ENCODE data around the gene ELL.
"Not testable (repeated sequence)": the region's sequence is repeated elsewhere in the genome, so short reads cannot be mapped to it uniquely, and the experiment has no call there.

Gene ELL

DNA sequence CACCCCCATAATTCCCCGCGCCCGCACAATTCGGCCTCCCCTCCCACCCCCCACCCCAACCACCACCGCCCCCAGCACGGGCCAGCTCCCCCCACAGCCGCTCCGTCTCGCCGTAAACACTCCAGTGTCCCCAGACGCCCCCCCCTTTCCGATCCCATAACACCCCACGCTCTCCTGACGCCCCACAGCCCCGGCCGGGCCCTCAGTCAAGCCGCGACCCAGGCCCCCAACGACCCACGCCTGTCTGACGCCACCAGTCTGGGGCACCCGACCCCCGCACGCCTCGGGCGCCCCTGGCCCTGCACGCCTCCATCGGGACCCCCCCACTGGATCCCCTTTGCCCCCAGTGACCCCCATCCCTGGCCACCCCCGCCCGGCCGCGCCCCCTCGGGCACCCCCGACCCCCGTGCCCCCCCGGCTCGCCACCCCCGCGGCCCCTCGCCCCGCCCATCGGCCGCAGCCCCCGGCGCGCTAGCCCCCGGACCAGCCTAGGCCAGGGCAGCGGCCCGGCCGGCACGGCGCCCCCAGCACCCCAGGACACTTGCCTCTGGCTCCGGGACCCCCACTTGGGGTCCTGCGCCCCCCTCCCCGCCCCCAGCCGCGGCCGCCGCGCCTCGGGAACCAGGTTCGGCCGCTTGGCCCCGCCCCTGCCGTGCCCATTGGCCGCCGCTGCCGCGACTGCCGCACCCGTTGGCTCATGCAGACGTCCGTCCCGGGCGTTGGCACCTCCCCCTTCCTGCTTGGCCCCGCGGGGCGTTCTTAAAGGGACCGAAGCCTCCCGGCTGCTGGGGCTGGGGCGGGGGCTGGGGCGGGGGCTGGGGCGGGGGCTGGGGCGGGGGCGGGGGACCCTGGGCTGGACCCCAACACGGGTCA is 21.3 kb upstream of the ELL start, which contains the start of gene FKBP8:
Gene FKBP8 (minus strand): TSS at position 633 of the 873 bp plus-strand sequence. CDS start 1,603 bp downstream, outside the sequence.
- peak within 1 kb of the TSS; percentile 65 for H3K27ac ChIP-seq
- peak within 1 kb of the TSS; percentile 70 for H3K4me3 ChIP-seq
- no peak for TF ChIP-seq Cebpa-rat (IDR thresholded peaks at IDR 0.05)
- H4K20me1 ChIP-seq: peaks cover 10% of the 10 kb centered on the region
- H3K9me3 ChIP-seq: no peaks in the 10 kb centered on the region
- peaks cover 23% of the 10 kb centered on the region for H3K4me1 ChIP-seq
- H3K4me2 ChIP-seq: peak within 1 kb of the TSS; percentile 94
- no peaks in the 10 kb centered on the region for H3K27me3 ChIP-seq
- peaks cover 38% of the 10 kb centered on the region for H3K36me3 ChIP-seq
- peak within 1 kb of the TSS; percentile 78 for H3K9ac ChIP-seq

DNA sequence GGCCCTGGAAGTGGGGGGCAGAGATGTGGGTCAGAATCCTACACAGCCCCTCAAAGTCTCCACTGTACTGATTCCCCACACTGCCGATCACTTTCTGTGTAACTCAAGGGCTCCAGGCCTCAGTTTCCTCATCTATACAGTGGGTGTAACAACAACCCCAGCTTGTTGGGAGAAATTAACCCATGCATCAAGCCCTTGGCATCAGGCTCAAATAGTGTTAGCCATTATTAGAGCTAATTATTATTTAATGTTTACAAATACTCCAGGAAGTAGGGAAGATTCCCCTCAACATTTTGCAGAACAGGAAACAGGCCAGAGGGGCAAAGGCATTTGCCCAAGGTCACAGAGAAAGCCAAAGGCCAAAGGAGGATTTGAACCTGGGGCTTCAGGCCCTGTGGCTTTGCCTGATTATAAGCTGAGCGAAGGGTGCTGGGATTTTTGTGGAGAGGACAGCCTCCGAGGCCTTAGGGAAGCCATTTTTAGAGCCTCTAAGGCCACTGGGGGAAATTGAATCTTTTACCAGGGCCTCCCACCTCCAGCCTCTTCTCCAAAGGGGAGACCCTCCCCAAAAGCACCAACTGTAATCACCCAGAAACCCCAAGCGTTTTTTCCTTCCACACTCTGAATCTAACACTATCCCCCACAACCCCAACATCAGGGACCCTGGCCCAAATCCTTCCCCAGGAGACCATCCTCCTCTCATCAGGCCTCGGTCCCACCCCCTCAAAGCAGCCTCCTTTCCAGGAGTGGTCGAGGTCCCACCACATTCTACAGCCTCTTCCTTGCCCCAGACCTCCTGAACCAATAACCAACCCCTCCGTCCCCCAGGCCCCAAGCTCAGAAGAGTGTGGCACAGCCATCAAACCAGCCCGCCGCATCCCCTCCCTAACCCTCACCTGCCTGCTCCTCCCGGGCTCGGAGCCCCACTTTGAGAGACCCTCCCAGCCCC is 20.4 kb upstream of the ELL start:
- TF ChIP-seq Cebpa-rat (IDR thresholded peaks at IDR 0.05): no peak
- peak overlapping the region; percentile 78 for H3K9ac ChIP-seq
- H3K4me3 ChIP-seq: peak overlapping the region; percentile 70
- peak overlapping the region; percentile 94 for H3K4me2 ChIP-seq
- H3K4me1 ChIP-seq: peaks cover 23% of the 10 kb centered on the region
- no peaks in the 10 kb centered on the region for H3K9me3 ChIP-seq
- peaks cover 10% of the 10 kb centered on the region for H4K20me1 ChIP-seq
- peak overlapping the region; percentile 58 for H3K27ac ChIP-seq
- peaks cover 47% of the 10 kb centered on the region for H3K36me3 ChIP-seq
- H3K27me3 ChIP-seq: no peaks in the 10 kb centered on the region

DNA sequence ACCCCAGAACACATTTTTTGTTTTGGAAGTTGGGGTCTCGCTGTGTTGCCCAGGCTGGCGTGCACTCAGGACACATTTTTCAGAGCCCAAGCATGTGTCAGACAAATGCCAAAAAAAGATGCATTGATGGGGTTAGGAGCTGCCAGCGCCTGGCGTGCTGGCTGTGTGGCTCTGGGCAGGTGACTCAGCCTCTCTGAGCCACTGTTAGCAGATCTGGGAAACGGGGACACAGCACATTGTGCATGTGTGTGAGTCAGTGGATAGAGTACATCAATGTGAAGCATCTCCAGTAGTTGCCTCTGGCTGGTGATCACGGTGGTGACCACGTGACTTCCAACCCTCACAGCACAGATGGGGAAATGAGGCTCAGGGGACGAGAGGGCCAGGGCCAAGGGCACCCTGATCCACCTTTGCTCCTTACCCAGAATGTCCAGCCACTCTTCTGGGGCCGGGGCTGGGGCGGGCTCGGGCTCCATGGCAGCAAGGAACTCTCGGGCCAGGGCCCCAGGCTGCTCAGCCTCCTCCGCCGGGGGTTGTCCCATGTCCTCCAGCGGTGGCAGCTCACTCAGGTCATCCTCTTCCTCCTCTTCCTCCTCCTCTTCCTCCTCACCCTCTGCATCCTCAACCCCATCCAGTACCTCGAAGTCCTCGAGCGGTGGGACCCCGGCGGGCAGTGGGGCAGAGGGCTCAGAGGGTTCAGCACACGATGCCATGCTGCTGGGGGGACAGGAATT is 19.6 kb upstream of the ELL start:
- Histone ChIP-seq H3K4me1 (peaks cover 23% of the 10 kb centered on the region), H3K9me3 (no peaks in the 10 kb centered on the region), H3K36me3 (peaks cover 55% of the 10 kb centered on the region), H3K27ac (no peak overlapping the region), H4K20me1 (peaks cover 16% of the 10 kb centered on the region), H3K4me3 (0 out of 2 replicates have a peak overlapping the region, but pooled peaks have one; percentile 70), H3K4me2 (peak overlapping the region; percentile 94), H3K9ac (0 out of 2 replicates have a peak overlapping the region, but pooled peaks have one; percentile 6), H3K27me3 (no peaks in the 10 kb centered on the region)
- TF ChIP-seq Cebpa-rat (IDR thresholded peaks at IDR 0.05): no peak

DNA sequence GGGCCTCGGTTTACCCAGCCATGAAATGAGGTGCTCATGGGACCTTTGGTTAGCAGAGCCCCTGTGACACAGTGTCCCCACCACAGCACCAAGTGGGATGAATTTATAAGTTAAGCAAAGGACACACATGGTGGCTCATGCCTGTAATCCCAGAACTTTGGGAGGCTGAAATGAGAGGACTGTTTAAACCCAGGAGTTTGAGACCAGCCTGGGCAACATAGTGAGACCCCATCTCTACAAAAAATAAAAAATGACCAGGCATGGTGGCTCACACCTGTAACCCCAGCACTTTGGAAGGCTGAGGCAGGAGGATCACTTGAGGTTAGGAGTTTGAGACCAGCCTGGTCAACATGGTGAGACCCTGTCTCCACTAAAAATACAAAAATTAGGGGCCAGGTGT is 18.3 kb upstream of the ELL start:
- not testable (repeated sequence) for H3K9me3 ChIP-seq, H3K27ac ChIP-seq, H3K27me3 ChIP-seq, H3K4me2 ChIP-seq, H3K9ac ChIP-seq, H3K4me3 ChIP-seq
- Histone ChIP-seq H3K4me1 (peaks cover 23% of the 10 kb centered on the region), H3K36me3 (peaks cover 68% of the 10 kb centered on the region), H4K20me1 (peaks cover 21% of the 10 kb centered on the region)

DNA sequence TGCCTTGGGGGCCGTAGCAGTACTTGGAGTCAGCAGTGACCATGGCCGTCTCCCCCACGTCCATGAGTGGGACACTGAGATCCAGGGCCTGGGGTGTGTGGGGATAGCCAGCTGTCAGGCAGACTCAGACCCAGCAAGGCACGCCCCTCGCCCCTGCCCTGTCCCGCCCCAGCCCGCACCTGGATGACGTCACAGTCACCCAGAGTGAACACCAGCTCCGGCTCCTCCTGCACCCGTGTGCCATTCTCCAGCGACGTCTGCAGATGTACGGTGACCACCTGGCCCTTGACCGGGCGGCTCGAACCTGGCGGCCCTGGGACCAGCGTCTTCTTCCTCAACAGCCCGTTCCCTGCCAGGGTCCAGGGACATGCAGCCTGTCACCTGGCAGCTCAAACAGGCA is 17.5 kb upstream of the ELL start:
- no peaks in the 10 kb centered on the region for H3K27me3 ChIP-seq
- H3K4me2 ChIP-seq: no peak overlapping the region
- H3K4me1 ChIP-seq: peaks cover 21% of the 10 kb centered on the region
- peaks cover 73% of the 10 kb centered on the region for H3K36me3 ChIP-seq
- H3K9ac ChIP-seq: no peak overlapping the region
- H3K9me3 ChIP-seq: no peaks in the 10 kb centered on the region
- TF ChIP-seq Cebpa-rat (IDR thresholded peaks at IDR 0.05): no peak
- H3K4me3 ChIP-seq: no peak overlapping the region
- H4K20me1 ChIP-seq: peaks cover 21% of the 10 kb centered on the region
- H3K27ac ChIP-seq: no peak overlapping the region

DNA sequence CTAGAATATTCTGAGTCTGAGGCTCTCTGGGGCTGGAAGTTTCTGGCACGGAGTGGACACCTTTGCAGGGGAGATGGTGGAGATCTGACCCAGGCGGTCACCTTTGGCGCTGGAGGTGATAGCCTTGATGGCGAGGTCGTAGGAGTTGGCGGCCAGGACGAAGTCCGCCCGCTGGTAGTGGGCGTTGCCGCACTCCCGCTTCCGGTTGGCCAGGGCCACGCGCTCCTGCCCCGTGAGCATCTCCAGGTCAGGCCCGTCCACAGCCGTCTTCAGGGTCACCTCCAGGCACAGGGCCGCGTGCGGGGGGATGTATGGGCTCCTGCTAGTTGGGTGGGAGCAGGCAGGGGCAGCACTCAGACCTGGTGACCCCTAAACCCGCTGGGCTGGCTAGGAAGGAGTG is 16.2 kb upstream of the ELL start:
- H3K9me3 ChIP-seq: no peaks in the 10 kb centered on the region
- H3K36me3 ChIP-seq: peaks cover 83% of the 10 kb centered on the region
- peaks cover 14% of the 10 kb centered on the region for H3K4me1 ChIP-seq
- TF ChIP-seq Cebpa-rat (IDR thresholded peaks at IDR 0.05): no peak
- no peak overlapping the region for H3K27ac ChIP-seq
- H3K9ac ChIP-seq: no peak overlapping the region
- no peaks in the 10 kb centered on the region for H3K27me3 ChIP-seq
- H3K4me2 ChIP-seq: no peak overlapping the region
- no peak overlapping the region for H3K4me3 ChIP-seq
- H4K20me1 ChIP-seq: peaks cover 23% of the 10 kb centered on the region

DNA sequence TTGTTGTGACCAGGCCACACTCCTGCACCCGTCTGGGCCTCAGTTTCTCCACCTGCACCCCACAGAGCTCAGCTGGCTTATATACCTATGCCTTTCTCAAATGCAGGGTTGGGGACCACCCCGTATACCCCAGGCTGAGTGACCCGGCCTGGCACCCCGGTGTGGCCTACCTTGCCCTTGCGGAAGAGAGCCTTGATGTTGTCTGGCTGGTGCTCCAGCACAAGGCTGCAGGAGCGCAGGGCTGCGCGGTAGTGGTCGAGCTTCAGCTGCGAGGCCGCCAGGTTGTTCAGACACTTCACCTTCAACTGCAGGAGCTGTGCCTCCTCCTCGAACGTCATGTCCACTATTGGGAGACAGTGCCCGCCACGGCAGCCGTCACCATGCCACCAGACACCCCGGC is 15.6 kb upstream of the ELL start:
- no peak for TF ChIP-seq Cebpa-rat (IDR thresholded peaks at IDR 0.05)
- H3K9me3 ChIP-seq: no peaks in the 10 kb centered on the region
- no peak overlapping the region for H3K4me2 ChIP-seq
- peaks cover 30% of the 10 kb centered on the region for H4K20me1 ChIP-seq
- H3K27me3 ChIP-seq: no peaks in the 10 kb centered on the region
- H3K36me3 ChIP-seq: peaks cover 90% of the 10 kb centered on the region
- peaks cover 12% of the 10 kb centered on the region for H3K4me1 ChIP-seq
- H3K4me3 ChIP-seq: no peak overlapping the region
- H3K27ac ChIP-seq: no peak overlapping the region
- H3K9ac ChIP-seq: no peak overlapping the region

DNA sequence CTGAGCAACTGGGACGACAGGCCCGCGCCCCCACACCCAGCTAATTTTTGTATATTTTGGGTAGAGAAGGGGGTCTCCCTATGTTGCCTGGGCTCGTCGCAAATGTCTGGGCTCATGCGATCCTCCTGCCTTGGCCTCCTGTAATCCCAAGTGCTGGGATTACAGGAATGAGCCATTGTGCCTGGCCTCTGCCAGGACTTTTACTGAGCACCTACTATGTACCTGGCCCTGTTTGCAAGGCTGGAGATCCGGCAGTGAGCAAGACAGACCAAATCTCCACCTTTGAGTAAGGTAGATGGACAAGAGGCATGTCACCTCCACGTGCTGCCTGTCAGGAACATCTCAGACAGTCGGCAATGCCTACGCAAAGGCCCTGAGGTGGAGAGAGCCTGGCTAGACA is 14.6 kb upstream of the ELL start:
- no peak overlapping the region for H3K4me3 ChIP-seq
- H3K4me2 ChIP-seq: no peak overlapping the region
- H3K36me3 ChIP-seq: peaks cover 94% of the 10 kb centered on the region
- no peak overlapping the region for H3K9ac ChIP-seq
- peaks cover 24% of the 10 kb centered on the region for H4K20me1 ChIP-seq
- no peaks in the 10 kb centered on the region for H3K9me3 ChIP-seq
- TF ChIP-seq Cebpa-rat (IDR thresholded peaks at IDR 0.05): no peak
- H3K27ac ChIP-seq: no peak overlapping the region
- H3K4me1 ChIP-seq: peaks cover 2% of the 10 kb centered on the region
- H3K27me3 ChIP-seq: no peaks in the 10 kb centered on the region

DNA sequence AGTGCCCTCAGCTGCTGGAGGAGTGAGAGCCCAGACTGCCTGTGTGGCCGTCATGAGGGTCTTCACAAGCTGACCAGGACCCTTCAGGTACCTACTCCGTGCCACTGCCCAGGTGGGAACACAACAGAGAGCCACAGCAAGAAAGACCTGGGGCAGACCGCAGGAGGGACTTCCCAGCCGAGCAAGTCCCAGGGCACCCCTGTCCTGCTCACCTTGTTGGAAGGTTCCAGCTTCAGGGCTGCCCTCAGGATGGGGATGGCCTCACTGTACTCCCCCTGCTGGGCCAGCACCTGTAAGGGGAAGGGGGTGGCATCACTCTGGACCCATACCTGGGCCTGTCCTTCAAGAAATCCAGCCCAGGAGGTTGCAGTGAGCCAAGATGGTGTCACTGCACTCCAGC is 11.2 kb upstream of the ELL start:
- Histone ChIP-seq H3K9ac (no peak overlapping the region), H3K4me2 (no peak overlapping the region), H4K20me1 (peaks cover 21% of the 10 kb centered on the region; the same call in 1 of the 2 replicates), H3K36me3 (peaks cover 76% of the 10 kb centered on the region), H3K27me3 (no peaks in the 10 kb centered on the region), H3K4me1 (no peaks in the 10 kb centered on the region), H3K4me3 (no peak overlapping the region), H3K9me3 (no peaks in the 10 kb centered on the region), H3K27ac (no peak overlapping the region)
- TF ChIP-seq Cebpa-rat (IDR thresholded peaks at IDR 0.05): no peak
